ENCODE measurements around the gene ATP11B.

DNA sequence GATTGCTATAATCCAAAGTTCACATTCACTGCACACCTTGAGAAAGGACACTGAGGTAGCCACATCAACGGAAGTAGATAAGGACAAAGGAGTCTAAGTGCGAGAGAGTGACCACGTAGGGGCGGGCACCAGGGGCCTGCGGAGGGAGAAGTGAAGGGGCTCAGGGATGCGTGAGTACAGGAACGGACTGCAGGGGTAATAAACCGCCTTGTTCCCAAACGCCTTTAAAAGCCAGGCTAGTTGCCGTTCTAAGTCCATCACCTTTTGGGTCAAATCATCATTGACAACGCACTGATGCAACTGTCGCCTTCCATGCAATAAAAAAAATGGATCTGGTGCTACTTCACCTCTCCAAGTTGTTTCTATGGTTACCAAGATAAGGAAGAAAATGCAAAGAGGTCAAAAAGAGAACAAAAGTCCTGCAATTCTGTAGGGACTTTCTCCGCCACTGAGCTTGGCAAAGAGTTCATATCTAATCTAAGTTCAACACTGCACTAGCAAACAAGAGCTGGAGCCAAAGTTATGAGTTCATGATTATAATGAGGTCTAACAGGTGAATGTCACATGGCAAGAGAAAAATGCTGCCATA is 32.6 kb upstream of the ATP11B start:
- TF ChIP-seq, protein P1, sequence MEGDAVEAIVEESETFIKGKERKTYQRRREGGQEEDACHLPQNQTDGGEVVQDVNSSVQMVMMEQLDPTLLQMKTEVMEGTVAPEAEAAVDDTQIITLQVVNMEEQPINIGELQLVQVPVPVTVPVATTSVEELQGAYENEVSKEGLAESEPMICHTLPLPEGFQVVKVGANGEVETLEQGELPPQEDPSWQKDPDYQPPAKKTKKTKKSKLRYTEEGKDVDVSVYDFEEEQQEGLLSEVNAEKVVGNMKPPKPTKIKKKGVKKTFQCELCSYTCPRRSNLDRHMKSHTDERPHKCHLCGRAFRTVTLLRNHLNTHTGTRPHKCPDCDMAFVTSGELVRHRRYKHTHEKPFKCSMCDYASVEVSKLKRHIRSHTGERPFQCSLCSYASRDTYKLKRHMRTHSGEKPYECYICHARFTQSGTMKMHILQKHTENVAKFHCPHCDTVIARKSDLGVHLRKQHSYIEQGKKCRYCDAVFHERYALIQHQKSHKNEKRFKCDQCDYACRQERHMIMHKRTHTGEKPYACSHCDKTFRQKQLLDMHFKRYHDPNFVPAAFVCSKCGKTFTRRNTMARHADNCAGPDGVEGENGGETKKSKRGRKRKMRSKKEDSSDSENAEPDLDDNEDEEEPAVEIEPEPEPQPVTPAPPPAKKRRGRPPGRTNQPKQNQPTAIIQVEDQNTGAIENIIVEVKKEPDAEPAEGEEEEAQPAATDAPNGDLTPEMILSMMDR (IDR thresholded peaks at IDR 0.05; ENCODE audit: poor library complexity) = no peak
- no peak for TF ChIP-seq EZH2phosphoT487 (IDR thresholded peaks at IDR 0.05; ENCODE audit: low read depth, severe bottlenecking, unreplicated experiment)

All from hepatocyte (in vitro differentiated cells).